Upper lobe of left lung (tissue), 4 donors: ENCODE data around the gene CEP131.

Experiments
- EP300 ChIP-seq, 4 donors: sonication (generic); formaldehyde crosslinking; IDR thresholded peaks; one replicate each; pipeline ENCODE4 v1.5.1; 2017; ENCODE audit warnings: antibody characterized with exemption in 4 of 4, control low read depth in 2 of 4
- POLR2A ChIP-seq, 4 donors: fragments of 450-650 bp; IDR thresholded peaks; one replicate each; pipeline ENCODE4 v1.5.1; 2016 to 2017; ENCODE audit warnings: antibody characterized with exemption in 4 of 4, mild to moderate bottlenecking in 2 of 4
- TF ChIP-seq, protein P1 (sequence below), 6 experiments: fragments of 450-650 bp in 4 of 6; fragments of 200-600 bp in 2 of 6; sonication (generic) in 2 of 6; IDR thresholded peaks; one replicate each; pipeline ENCODE4 v1.5.1; 2016 to 2019; ENCODE audit warnings: antibody characterized with exemption in 6 of 6

DNA sequence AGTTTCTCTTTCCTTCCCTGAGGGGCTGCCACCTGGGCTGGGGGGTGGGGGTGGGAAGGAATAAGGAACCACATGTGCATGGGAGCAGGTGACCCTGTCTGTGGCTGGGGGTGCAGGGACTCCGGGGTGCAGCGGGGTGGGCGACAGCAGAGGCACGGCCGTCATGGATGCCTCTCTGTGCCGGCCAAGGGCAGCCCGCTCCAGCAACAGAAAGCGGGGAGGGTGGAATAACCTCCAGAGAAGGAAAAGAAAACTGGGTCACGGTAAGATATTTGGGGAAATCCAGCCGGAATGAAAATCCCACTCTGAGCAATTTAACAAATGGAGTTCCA is 20.5 kb upstream of the CEP131 start:
- TF ChIP-seq POLR2A (IDR thresholded peaks at IDR 0.05) (no peak), EP300 (IDR thresholded peaks at IDR 0.05) (no peak)
- TF ChIP-seq, protein P1, sequence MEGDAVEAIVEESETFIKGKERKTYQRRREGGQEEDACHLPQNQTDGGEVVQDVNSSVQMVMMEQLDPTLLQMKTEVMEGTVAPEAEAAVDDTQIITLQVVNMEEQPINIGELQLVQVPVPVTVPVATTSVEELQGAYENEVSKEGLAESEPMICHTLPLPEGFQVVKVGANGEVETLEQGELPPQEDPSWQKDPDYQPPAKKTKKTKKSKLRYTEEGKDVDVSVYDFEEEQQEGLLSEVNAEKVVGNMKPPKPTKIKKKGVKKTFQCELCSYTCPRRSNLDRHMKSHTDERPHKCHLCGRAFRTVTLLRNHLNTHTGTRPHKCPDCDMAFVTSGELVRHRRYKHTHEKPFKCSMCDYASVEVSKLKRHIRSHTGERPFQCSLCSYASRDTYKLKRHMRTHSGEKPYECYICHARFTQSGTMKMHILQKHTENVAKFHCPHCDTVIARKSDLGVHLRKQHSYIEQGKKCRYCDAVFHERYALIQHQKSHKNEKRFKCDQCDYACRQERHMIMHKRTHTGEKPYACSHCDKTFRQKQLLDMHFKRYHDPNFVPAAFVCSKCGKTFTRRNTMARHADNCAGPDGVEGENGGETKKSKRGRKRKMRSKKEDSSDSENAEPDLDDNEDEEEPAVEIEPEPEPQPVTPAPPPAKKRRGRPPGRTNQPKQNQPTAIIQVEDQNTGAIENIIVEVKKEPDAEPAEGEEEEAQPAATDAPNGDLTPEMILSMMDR (IDR thresholded peaks at IDR 0.05): no peak
